Stromal cell of bone marrow (primary cell): ENCODE results near the gene DENND2D.

ENCODE experiments used
- DNase-seq: peaks from one replicate; pipeline ENCODE4 v3.0.0-alpha.2; 2012; ENCODE audit warnings: low read depth

Gene DENND2D, protein sequence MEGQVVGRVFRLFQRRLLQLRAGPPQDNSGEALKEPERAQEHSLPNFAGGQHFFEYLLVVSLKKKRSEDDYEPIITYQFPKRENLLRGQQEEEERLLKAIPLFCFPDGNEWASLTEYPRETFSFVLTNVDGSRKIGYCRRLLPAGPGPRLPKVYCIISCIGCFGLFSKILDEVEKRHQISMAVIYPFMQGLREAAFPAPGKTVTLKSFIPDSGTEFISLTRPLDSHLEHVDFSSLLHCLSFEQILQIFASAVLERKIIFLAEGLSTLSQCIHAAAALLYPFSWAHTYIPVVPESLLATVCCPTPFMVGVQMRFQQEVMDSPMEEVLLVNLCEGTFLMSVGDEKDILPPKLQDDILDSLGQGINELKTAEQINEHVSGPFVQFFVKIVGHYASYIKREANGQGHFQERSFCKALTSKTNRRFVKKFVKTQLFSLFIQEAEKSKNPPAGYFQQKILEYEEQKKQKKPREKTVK

GRCh38 chr1:111199881-111200801 lies at the start of gene DENND2D:
TSS of gene DENND2D (minus strand) at chr1:111200646. CDS start at chr1:111200459, 187 bp downstream.
- no peak for DNase-seq

DNA sequence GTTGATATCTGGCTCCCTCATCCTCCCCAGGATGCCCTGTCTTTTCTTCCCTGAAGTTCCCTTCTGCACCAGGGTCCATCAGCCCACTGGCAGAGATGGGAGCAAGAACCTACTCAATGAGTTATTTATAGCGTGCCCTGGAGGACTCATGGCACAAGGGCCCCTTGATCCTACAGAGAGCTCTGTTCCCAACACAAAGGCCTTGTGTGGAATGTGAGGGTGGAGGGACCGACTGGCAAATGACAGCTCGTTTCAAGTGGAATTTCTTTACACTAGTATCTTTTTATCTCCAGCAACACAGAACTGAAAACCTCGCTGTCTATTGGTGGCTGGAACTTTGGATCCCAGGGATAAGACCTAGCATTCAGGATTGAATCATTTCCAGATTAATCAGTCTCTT lies 49.5 kb upstream of the DENND2D start:
- DNase-seq, result no peak

- DNase-seq, result no peak
Observed at GRCh38 chr1:111247125-111247838, 46.8 kb upstream of the DENND2D start.

- DNase-seq, result no peak
Observed at GRCh38 chr1:111242805-111243523, 42.5 kb upstream of the DENND2D start.

DNA sequence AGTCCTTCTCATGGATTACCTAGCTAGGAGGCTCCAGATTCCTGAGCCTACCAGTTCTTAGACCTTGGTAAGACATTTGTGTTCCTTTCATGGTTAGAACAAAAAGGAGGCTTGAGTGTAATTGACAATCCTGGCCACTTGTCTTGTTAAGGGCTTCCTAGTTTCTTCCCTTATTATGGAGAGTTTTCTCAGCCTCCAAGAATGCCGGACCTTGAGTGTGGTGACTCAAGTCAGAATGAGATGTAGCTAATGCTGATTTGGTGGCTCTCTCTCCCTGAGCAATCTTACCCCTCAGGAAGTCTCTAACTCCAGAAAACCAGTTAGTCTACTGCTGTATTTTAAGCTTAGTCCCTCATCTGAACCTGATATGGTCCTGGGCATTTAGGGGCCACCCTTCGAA lies 41.4 kb upstream of the DENND2D start:
- DNase-seq, result no peak

- DNase-seq, result no peak
Observed at GRCh38 chr1:111238056-111238795, 37.8 kb upstream of the DENND2D start.

DNA sequence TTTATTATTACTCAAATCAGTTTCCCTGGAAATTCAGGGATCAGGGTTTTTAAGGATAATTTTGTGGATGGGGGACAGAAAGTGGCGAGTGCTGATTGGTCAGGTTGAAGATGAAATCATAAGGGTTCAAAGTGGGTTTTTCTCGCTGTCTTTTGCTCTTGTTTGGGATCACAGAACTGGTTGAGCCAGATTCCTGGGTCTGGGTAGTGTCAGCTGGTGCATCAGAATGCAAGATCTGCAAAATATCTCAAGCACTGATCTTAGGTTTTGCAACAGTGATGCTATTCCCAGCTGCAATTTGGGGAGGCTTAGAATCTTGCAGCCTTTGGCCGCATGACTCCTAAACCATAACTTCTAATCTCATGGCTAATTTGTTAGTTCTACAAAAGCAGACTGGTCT lies 36.4 kb upstream of the DENND2D start:
- no peak for DNase-seq

- no peak for DNase-seq
Observed at GRCh38 chr1:111236379-111236778, 35.9 kb upstream of the DENND2D start.

DNA sequence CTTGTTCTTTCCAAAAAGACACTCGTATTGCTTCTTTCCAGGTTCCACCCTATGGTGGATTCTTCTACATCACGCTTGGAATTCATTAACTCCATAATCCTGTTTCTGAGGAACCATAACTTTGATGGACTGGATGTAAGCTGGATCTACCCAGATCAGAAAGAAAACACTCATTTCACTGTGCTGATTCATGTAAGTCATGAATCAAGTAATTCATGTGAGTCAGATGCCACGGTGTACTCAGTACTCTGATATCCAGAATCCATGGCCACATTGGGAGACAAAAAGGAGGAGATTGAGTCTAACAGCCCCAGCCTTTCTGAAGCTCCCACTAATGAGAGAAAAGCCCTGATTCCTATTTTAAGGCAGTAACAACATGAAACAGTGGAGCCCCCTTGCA lies 34.4 kb upstream of the DENND2D start:
- DNase-seq, result peak; percentile 78

DNA sequence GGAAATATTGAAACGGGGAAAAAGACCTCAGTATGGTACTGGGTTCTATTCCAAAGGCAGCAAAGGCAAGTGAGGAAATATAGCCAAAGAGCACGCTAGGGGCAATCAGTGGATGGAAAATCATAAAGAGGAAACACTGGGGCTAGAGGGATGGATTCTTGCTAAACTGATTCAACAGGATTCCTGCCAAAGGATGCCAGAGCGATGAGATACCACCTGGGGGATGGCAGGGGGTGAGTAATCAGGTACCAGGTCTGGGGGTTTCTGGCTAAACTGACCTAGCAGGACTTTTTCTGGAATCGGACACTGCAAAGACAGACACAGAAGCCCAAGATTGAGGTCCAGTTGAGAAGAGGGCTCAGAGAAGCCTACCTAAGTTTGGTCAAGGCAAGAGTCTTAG lies 33.8 kb upstream of the DENND2D start:
- no peak for DNase-seq

- no peak for DNase-seq
Observed at GRCh38 chr1:111232134-111232533, 31.7 kb upstream of the DENND2D start.

- DNase-seq, result no peak
Observed at GRCh38 chr1:111228748-111229126, 28.3 kb upstream of the DENND2D start.

DNA sequence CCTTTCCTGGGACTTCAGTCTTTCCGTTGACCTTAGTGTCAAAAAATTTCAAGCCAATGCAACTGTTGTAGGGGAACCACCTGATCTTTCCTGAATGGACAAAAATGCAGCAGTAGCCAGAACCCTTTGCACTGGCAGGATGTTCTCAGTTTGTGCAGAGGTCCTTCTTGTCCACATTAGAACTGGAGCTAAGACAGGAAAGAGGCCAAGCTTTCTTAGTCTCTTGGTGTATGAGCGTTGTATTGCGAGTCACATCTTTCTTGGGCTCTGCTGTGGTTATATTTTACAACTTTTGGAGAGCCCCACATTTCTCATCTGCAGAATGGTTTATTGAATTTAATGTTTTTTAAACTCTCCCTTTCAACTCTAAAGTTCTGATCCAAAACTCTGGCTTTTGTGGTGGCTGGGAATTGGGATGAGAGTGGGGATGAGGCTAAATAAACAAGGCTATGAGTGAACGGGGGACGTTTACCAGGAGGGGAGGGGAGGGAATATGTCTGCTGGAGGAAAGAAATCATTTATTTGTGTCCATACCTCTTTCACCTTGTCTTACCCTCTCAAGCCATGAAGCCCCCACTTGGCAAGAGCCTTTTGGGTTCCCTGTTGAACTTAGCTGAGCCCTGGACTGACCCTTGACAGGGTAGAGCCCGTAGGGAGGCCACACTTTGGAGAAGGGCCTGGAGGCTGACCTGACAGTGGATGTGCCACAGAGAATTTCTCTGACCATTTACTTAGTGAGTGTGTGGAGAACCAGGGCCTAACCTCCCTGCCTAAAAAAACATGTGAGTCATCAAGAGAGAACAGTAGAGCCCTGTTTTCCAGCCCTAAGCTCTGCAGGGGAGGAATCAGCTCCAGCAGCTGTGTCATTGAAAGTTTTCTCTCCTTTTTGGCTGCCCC lies 27.7 kb upstream of the DENND2D start:
- peak; percentile 95 for DNase-seq

DNA sequence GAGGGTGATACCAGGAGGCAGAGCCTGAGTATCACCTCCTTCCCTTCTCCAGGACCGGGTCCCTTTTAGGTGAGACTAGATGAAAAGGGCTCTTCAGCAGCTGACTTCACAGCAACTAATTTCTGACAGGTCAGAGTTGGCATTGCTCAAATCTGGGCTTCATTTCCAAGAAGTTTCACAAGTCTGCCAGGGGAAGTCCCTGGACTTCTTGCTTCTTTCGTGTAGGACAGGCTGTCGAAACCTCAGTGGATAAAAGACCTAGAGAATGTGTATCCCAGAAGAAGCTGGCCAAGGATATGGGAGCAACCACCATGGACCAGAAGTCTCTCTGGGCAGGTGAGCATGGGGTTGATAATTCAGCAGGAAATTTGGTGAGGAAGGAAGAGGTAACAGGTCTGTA lies 27.0 kb upstream of the DENND2D start, which contains the start of gene CHI3L2:
CHI3L2 (plus strand) TSS at position 280 of the 400 bp plus-strand sequence; CDS start at position 297, 17 bp downstream.
- DNase-seq, result peak; percentile 55

DNA sequence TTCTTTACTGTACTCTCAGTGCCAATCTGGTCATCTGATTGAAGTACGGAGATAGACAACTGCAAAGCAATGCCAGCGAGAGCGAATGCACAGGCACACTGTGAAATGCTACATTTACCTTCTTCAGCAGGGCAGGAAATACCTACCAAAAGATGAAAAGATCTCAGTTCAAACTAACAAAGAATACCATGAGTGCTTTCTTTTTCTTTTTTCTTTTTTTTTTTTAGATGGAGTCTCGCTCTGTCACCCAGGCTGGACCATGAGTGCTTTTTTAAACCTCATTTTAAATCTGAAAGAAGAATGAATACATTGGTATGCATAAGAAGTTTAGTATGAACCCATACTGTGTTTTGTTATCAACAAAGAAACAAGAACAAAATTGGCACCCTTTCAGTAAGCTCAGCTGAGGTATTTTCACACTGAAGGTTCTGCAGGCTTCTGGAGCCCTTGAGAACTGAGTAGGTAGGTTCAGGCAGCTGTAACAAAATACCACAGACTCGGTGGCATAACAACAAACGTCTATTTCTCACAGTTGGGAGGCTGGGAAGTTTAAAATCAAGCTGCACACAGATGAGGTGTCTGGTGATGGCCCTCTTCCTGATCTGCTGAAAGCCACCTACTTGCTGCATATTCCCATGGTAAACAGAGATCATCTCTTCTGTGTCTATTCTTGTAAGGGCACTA lies 25.4 kb upstream of the DENND2D start:
- DNase-seq, result no peak

- DNase-seq, result no peak
Observed at GRCh38 chr1:111225091-111225490, 24.6 kb upstream of the DENND2D start.

- no peak for DNase-seq
Observed at GRCh38 chr1:111223126-111223685, 22.8 kb upstream of the DENND2D start.

GRCh38 chr1:111222308-111223125 lies 22.1 kb upstream of the DENND2D start:
- DNase-seq, result no peak
